ENCODE measurements around the gene EVA1B.
A peak's percentile ranks its signal among the peaks of the same experiment; 100 is the strongest.

The EVA1B gene

DNA sequence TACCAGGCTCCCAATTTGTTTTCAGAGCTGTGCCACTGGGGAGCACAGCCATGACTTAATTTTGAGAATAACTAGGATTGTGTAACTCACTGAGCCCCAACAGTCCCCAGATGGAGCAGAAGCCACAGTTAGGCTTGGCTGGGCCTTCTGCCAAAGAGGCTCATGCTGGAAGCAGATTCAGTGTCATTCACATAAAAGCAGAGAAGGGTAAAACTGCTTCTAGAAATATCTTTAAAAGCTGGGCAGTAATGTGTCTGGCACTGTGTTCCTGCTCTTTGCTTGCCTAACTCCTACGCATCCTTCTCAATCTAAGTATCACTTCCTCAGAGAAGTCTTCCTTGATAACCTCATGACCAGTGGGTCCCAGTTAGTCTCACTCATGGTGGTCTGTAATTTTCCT is 41.9 kb upstream of the EVA1B start:
- Histone ChIP-seq H3K27me3 (ENCODE audit: insufficient read depth, poor library complexity, severe bottlenecking) (no peaks in the 10 kb centered on the region), H3K27ac (replicated peaks) (peak overlapping the region; percentile 47), H3K4me3 (replicated peaks; ENCODE audit: insufficient read depth, low read length) (no peak overlapping the region)
- peak in 1 of 2 experiments; percentile 65 for DNase-seq (ENCODE audit: low read depth in 1 of 2, low spot score in 1 of 2)
- TF ChIP-seq SPI1 (IDR thresholded peaks at IDR 0.05; ENCODE audit: borderline replicate concordance, low read depth): peak; percentile 48; the same call in 1 of the 2 replicates
- no peak for TF ChIP-seq POLR2AphosphoS5 (IDR thresholded peaks at IDR 0.05; ENCODE audit: low read depth)

DNA sequence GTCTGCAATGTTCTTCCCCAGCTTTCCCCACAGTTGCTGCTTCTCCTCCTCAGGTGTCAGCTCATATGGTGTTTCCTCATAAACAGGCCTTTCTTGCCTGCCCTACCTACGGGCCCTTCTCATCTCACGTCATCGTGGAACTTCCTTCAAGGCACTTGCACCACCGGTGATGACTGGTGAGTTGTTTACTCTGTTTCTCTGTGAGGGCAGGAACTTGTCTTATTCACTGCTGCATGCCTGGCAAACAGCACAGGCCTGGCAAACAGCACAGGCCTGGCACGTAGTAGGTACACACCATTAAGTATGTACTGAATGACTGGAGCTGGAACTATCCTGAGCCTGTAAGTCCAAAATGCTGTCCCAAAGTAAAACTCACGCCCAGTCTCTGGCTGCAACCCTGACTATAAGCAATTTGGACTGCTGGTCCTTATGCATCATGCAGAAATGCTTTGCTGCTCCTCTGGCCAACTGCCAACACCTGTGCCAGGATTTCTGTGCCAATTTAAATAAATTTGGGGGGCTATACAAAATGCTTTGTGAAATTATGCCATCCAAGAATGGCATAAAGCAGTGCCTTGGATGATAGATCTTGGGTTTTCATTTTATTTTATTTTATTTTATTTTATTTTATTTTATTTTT is 36.6 kb upstream of the EVA1B start:
- H3K4me3 ChIP-seq (replicated peaks; ENCODE audit: insufficient read depth, low read length): no peak overlapping the region
- TF ChIP-seq, protein P1, sequence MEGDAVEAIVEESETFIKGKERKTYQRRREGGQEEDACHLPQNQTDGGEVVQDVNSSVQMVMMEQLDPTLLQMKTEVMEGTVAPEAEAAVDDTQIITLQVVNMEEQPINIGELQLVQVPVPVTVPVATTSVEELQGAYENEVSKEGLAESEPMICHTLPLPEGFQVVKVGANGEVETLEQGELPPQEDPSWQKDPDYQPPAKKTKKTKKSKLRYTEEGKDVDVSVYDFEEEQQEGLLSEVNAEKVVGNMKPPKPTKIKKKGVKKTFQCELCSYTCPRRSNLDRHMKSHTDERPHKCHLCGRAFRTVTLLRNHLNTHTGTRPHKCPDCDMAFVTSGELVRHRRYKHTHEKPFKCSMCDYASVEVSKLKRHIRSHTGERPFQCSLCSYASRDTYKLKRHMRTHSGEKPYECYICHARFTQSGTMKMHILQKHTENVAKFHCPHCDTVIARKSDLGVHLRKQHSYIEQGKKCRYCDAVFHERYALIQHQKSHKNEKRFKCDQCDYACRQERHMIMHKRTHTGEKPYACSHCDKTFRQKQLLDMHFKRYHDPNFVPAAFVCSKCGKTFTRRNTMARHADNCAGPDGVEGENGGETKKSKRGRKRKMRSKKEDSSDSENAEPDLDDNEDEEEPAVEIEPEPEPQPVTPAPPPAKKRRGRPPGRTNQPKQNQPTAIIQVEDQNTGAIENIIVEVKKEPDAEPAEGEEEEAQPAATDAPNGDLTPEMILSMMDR (IDR thresholded peaks at IDR 0.05; ENCODE audit: insufficient read depth, low read length): no peak
- TF ChIP-seq POLR2AphosphoS5 (IDR thresholded peaks at IDR 0.05; ENCODE audit: low read depth) (no peak), GABPA (IDR thresholded peaks at IDR 0.05; ENCODE audit: low read depth) (no peak), SPI1 (IDR thresholded peaks at IDR 0.05; ENCODE audit: borderline replicate concordance, low read depth) (no peak)
- TF ChIP-seq, protein P2, sequence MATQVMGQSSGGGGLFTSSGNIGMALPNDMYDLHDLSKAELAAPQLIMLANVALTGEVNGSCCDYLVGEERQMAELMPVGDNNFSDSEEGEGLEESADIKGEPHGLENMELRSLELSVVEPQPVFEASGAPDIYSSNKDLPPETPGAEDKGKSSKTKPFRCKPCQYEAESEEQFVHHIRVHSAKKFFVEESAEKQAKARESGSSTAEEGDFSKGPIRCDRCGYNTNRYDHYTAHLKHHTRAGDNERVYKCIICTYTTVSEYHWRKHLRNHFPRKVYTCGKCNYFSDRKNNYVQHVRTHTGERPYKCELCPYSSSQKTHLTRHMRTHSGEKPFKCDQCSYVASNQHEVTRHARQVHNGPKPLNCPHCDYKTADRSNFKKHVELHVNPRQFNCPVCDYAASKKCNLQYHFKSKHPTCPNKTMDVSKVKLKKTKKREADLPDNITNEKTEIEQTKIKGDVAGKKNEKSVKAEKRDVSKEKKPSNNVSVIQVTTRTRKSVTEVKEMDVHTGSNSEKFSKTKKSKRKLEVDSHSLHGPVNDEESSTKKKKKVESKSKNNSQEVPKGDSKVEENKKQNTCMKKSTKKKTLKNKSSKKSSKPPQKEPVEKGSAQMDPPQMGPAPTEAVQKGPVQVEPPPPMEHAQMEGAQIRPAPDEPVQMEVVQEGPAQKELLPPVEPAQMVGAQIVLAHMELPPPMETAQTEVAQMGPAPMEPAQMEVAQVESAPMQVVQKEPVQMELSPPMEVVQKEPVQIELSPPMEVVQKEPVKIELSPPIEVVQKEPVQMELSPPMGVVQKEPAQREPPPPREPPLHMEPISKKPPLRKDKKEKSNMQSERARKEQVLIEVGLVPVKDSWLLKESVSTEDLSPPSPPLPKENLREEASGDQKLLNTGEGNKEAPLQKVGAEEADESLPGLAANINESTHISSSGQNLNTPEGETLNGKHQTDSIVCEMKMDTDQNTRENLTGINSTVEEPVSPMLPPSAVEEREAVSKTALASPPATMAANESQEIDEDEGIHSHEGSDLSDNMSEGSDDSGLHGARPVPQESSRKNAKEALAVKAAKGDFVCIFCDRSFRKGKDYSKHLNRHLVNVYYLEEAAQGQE (IDR thresholded peaks at IDR 0.05; ENCODE audit: insufficient replicate concordance, low read depth): no peak
- DNase-seq (ENCODE audit: low read depth in 1 of 2, low spot score in 1 of 2): peak in 1 of 2 experiments; percentile 78
- H3K27ac ChIP-seq (replicated peaks): 0 out of 2 replicates have a peak overlapping the region, but pooled peaks have one; percentile 21
- H3K27me3 ChIP-seq (ENCODE audit: insufficient read depth, poor library complexity, severe bottlenecking): no peaks in the 10 kb centered on the region

DNA sequence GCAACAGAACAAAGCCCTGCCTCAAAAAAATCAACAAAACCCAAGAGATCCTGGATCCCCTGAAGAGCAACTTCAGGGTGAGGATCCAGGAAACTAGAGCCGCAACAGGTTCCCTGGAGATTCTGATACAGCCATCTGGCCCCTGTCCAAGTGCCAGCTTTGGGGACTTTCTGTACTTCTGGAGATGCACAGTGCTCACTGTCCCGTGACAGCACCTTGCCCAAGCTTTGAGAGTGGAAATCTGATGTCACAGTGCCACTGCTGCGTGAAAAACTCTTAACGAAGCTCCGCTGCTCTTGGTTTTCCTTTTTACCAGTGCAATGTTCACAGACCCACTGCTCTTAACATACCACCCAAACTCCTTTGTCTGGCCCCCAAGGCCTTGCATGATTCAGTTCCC is 35.9 kb upstream of the EVA1B start:
- no peak overlapping the region for H3K4me3 ChIP-seq (replicated peaks; ENCODE audit: insufficient read depth, low read length)
- TF ChIP-seq, protein P2 (IDR thresholded peaks at IDR 0.05; ENCODE audit: insufficient replicate concordance, low read depth): no peak

DNA sequence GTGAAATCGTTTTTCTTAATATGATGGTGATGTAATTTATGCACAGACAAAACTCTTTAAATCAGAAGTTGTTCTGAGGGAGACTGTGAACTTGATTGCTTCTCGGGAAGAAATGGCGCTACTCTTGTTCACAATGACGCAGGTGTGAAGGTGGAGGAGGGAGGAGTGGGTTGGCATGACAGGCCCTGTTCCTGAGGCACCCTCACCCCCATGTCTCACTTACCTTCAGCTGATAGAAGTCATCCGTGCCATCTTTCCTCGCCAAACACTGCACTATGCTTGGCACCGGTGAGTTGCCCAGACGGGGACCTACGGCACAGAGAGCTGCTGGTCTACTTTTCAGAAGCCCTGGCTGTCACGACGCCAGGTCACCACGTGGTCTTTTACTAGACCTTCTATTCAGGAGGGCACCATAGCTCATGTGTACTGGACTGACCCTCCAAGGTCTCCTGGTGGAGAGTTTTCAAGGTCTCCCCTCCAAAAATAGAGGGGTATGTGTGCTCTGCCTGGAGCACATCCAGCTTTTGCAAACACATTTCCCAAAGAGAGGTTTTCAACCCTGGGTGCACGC is 35.2 kb upstream of the EVA1B start:
- H3K27me3 ChIP-seq (ENCODE audit: insufficient read depth, poor library complexity, severe bottlenecking): no peaks in the 10 kb centered on the region
- TF ChIP-seq POLR2AphosphoS5 (IDR thresholded peaks at IDR 0.05; ENCODE audit: low read depth): no peak
- TF ChIP-seq GABPA (IDR thresholded peaks at IDR 0.05; ENCODE audit: low read depth): no peak
- TF ChIP-seq, protein P2 (IDR thresholded peaks at IDR 0.05; ENCODE audit: insufficient replicate concordance, low read depth): no peak
- no peak for TF ChIP-seq SPI1 (IDR thresholded peaks at IDR 0.05; ENCODE audit: borderline replicate concordance, low read depth)
- TF ChIP-seq, protein P1 (IDR thresholded peaks at IDR 0.05; ENCODE audit: insufficient read depth, low read length): no peak
- no peak overlapping the region for H3K27ac ChIP-seq (replicated peaks)
- no peak for DNase-seq (ENCODE audit: low read depth in 1 of 2, low spot score in 1 of 2)
- no peak overlapping the region for H3K4me3 ChIP-seq (replicated peaks; ENCODE audit: insufficient read depth, low read length)

More for the DNA sequence above, 35.9 kb upstream of the EVA1B start:
- no peaks in the 10 kb centered on the region for H3K27me3 ChIP-seq (ENCODE audit: insufficient read depth, poor library complexity, severe bottlenecking)
- H3K27ac ChIP-seq (replicated peaks): no peak overlapping the region
- no peak for DNase-seq (ENCODE audit: low read depth in 1 of 2, low spot score in 1 of 2)
